AG04449 (cell line): ENCODE data around the gene CHD9NB.
A peak's percentile ranks its signal among the peaks of the same experiment; 100 is the strongest.
"Not testable (repeated sequence)": the region's sequence is repeated elsewhere in the genome, so short reads cannot be mapped to it uniquely, and the experiment has no call there.

ENCODE experiments used
- CTCF ChIA-PET: fragments of 350-600 bp; formaldehyde crosslinking; extraction: SDS; loops from one replicate; lab custom pipeline; 2021; ENCODE audit warnings: antibody characterized with exemption; lab: Yijun Ruan, JAX
- POLR2A ChIA-PET: fragments of 400-600, 350-600 bp; formaldehyde crosslinking; extraction: SDS; loops from one replicate; lab custom pipeline; 2020; ENCODE audit warnings: antibody characterized with exemption, inconsistent platforms; lab: Yijun Ruan, JAX
- DNase-seq: peaks from one replicate; pipeline ENCODE4 v3.0.0-alpha.2; 2010; ENCODE audit warnings: low read depth, low spot score
- H3K4me3 ChIP-seq: 2 replicates; pipeline ENCODE4 v1.5.1; 2011; ENCODE audit warnings: low read depth, mild to moderate bottlenecking, control low read depth, low read length
- CTCF ChIP-seq: IDR thresholded peaks from one replicate; pipeline ENCODE4 v1.5.1; 2011; ENCODE audit warnings: mild to moderate bottlenecking, moderate library complexity, low read length, control low read depth, inconsistent platforms; ENCODE audit not compliant: insufficient read depth; ENCODE audit errors: missing control alignments

The CHD9NB gene

GRCh38 chr16:53081686-53082407, 29.1 kb upstream of the CHD9NB start:
- no peak for DNase-seq
- CTCF ChIA-PET: interaction anchor here (1.5 to 4.5 kb wide), 2 partner anchors 24 to 26 kb away, joined by 3 to 28 read pairs; partner anchors contain the start of gene CHD9
- no peak for TF ChIP-seq CTCF
- H3K4me3 ChIP-seq: no peak overlapping the region
- POLR2A ChIA-PET: no interaction called here

- H3K4me3 ChIP-seq: no peak overlapping the region
- ChIA-PET CTCF (interaction anchor here (0.9 to 4.5 kb wide), 5 partner anchors 14 to 127 kb away, joined by 4 to 28 read pairs (median 12); partner anchors contain the start of gene CHD9), POLR2A (interaction anchor here (1.0 to 2.8 kb wide), 6 partner anchors 10 to 49 kb away, joined by 3 to 29 read pairs (median 4); partner anchors contain the start of genes CHD9 and CHD9NB)
- no peak for TF ChIP-seq CTCF
- DNase-seq: no peak
Observed at GRCh38 chr16:53081032-53081424, 28.3 kb upstream of the CHD9NB start.

GRCh38 chr16:53080345-53081031, 27.8 kb upstream of the CHD9NB start:
- ChIA-PET POLR2A (interaction anchor here (1.0 to 2.8 kb wide), 7 partner anchors 10 to 50 kb away, joined by 3 to 29 read pairs (median 4); partner anchors contain the start of genes CHD9 and CHD9NB), CTCF (interaction anchor here (0.8 to 4.5 kb wide), 8 partner anchors 10 to 127 kb away, joined by 3 to 28 read pairs (median 6); partner anchors contain the start of gene CHD9)
- TF ChIP-seq CTCF: no peak
- H3K4me3 ChIP-seq: peak overlapping the region; percentile 18
- no peak for DNase-seq

- DNase-seq: no peak
- ChIA-PET CTCF (interaction anchor here (1.0 to 4.5 kb wide), 8 partner anchors 8 to 129 kb away, joined by 3 to 28 read pairs (median 6); partner anchors contain the start of gene CHD9), POLR2A (interaction anchor here (1.4 to 2.8 kb wide), 2 partner anchors 12 to 14 kb away, joined by 4 to 29 read pairs; no protein-coding TSS in a partner anchor)
- H3K4me3 ChIP-seq: no peak overlapping the region
- TF ChIP-seq CTCF: no peak
Observed at GRCh38 chr16:53078765-53079485, 26.2 kb upstream of the CHD9NB start.

GRCh38 chr16:53078247-53078646, 25.6 kb upstream of the CHD9NB start:
- H3K4me3 ChIP-seq: no peak overlapping the region
- ChIA-PET POLR2A (no interaction called here), CTCF (interaction anchor here (1.0 to 4.5 kb wide), 4 partner anchors 9 to 130 kb away, joined by 3 to 28 read pairs (median 8); partner anchors contain the start of gene CHD9)
- TF ChIP-seq CTCF: no peak
- DNase-seq: no peak

- H3K4me3 ChIP-seq, POLR2A ChIA-PET, DNase-seq: not testable (repeated sequence)
- CTCF ChIA-PET: interaction anchor here (1.7 to 2.5 kb wide), 2 partner anchors 11 to 21 kb away, joined by 4 to 10 read pairs; partner anchors contain the start of gene CHD9
Observed at GRCh38 chr16:53075461-53075860, 22.8 kb upstream of the CHD9NB start.

GRCh38 chr16:53074296-53074695, 21.6 kb upstream of the CHD9NB start:
- H3K4me3 ChIP-seq, POLR2A ChIA-PET, DNase-seq: not testable (repeated sequence)
- CTCF ChIA-PET: interaction anchor here (2.5 kb wide), 1 partner anchor 12 kb away, joined by 10 read pairs; no protein-coding TSS in a partner anchor
